K562 (cell line): ENCODE results near the gene NUP214. TPM values are rescaled to one million over a fixed set of nuclear protein-coding genes. Genes with fewer than 3 reads are reported as not detected.

ENCODE experiments used
- ATAC-seq: fragments of 200-7000 bp; cut with Tn5 transposase; 3 replicates; pipeline ENCODE4 v1.9.1; 2020; ENCODE audit warnings: moderate library complexity
- BruUV-seq: library from RNA; stranded (reverse); fragments of 400-500 nt; replicated peaks from 2 replicates; lab custom pipeline; 2021; lab: Mats Ljungman, UMichigan
- CTCF ChIA-PET: fragments of 300-600 bp; formaldehyde crosslinking; extraction: SDS; loops from one replicate; lab custom pipeline; 2021; ENCODE audit warnings: low intra/inter-chr PET ratio; lab: Yijun Ruan, JAX
- POLR2A ChIA-PET: fragments of 300-600, 350-650 bp; sonication (Branson Sonifier 250); formaldehyde crosslinking; extraction: SDS; loops from one replicate; lab custom pipeline; 2021; ENCODE audit warnings: antibody characterized with exemption, inconsistent platforms; lab: Yijun Ruan, JAX
- DNase-seq, 4 experiments: peaks; one replicate each; pipeline versions ENCODE4 v3.0.0 to v3.0.0-alpha.2; 2011 to 2018; ENCODE audit warnings: low spot score in 3 of 4, mixed read lengths in 3 of 4; ENCODE audit errors: extremely low read depth in 1 of 4
- FAIRE-seq: peaks from 2 replicates; lab custom pipeline; 2011; peaks lifted over from hg19 to GRCh38; lab: Jason Lieb, UNC
- H2AFZ ChIP-seq: 2 replicates; pipeline ENCODE4 v1.6.0; 2011; ENCODE audit warnings: low read depth, low read length, control low read depth, inconsistent platforms
- H3K27ac ChIP-seq: fragments of 200-600 bp; 3 replicates; pipeline ENCODE4 v1.8.0; 2011; ENCODE audit warnings: low read depth, mild to moderate bottlenecking, control low read depth, inconsistent platforms, low read length, moderate library complexity, mixed read lengths; ENCODE audit errors: extremely low read depth
- H3K27me3 ChIP-seq, 2 experiments: fragments of 300-600 bp in 1 of 2; 2 replicates in 1 of 2; 3 replicates in 1 of 2; pipeline versions ENCODE4 v1.6.0 to v1.8.0; 2011; ENCODE audit warnings: inconsistent platforms in 2 of 2, low read length in 2 of 2, mild to moderate bottlenecking in 1 of 2, mixed read lengths in 1 of 2, moderate library complexity in 1 of 2; ENCODE audit not compliant: control insufficient read depth in 2 of 2, insufficient read depth in 2 of 2
- H3K36me3 ChIP-seq: fragments of 300-600 bp; 3 replicates; pipeline ENCODE4 v1.8.0; 2011; ENCODE audit warnings: mild to moderate bottlenecking, low read length, inconsistent platforms; ENCODE audit not compliant: control insufficient read depth, insufficient read depth
- H3K4me1 ChIP-seq, 2 experiments: fragments of 200-600 bp in 1 of 2; replicated peaks in 1 of 2; 2 replicates in 1 of 2; 3 replicates in 1 of 2; pipeline versions ENCODE4 v1.5.1 to v1.8.0; 2011; ENCODE audit warnings: inconsistent platforms in 2 of 2, low read length in 2 of 2, mild to moderate bottlenecking in 1 of 2, mixed read lengths in 1 of 2, moderate library complexity in 1 of 2; ENCODE audit not compliant: control insufficient read depth in 2 of 2, insufficient read depth in 2 of 2
- H3K4me2 ChIP-seq: 2 replicates; pipeline ENCODE4 v1.6.1; 2011; ENCODE audit warnings: low read length, control low read depth, inconsistent platforms, mixed read lengths; ENCODE audit not compliant: insufficient read depth
- H3K4me3 ChIP-seq: fragments of 200-600 bp; sonication (generic), shearing (Covaris generic); 2 replicates; pipeline ENCODE4 v1.5.1; 2016; ENCODE audit warnings: control low read depth, inconsistent platforms
- H3K79me2 ChIP-seq: fragments of 200-600 bp; 3 replicates; pipeline ENCODE4 v1.8.0; 2011; ENCODE audit warnings: low read length, inconsistent platforms; ENCODE audit not compliant: control insufficient read depth, insufficient read depth
- H3K9ac ChIP-seq, 2 experiments: 2 replicates each; pipeline versions ENCODE4 v1.6.0 to v1.6.1; 2011; ENCODE audit warnings: low read depth in 2 of 2, low read length in 2 of 2, control low read depth in 1 of 2, inconsistent platforms in 1 of 2, mild to moderate bottlenecking in 1 of 2, mixed read lengths in 1 of 2; ENCODE audit not compliant: insufficient read depth in 1 of 2
- H3K9me1 ChIP-seq: one replicate; pipeline ENCODE4 v1.6.0; 2011; ENCODE audit warnings: inconsistent platforms, mild to moderate bottlenecking, low read length, moderate library complexity; ENCODE audit not compliant: control insufficient read depth, insufficient read depth
- H3K9me3 ChIP-seq: replicated peaks from 2 replicates; pipeline ENCODE4 v1.5.1; 2011; ENCODE audit warnings: low read depth, low read length, inconsistent platforms; ENCODE audit not compliant: control insufficient read depth, insufficient read depth
- H4K20me1 ChIP-seq: replicated peaks from 2 replicates; pipeline ENCODE4 v1.6.1; 2011; ENCODE audit warnings: low read length, inconsistent platforms, mixed read lengths; ENCODE audit not compliant: control insufficient read depth, insufficient read depth
- BACH1 ChIP-seq: fragments of 200-800 bp; sonication (Bioruptor generic); IDR thresholded peaks from 2 replicates; pipeline ENCODE4 v1.6.1; 2016; ENCODE audit warnings: missing genetic modification characterization, missing compliant biosample characterization
- DEAF1 ChIP-seq: fragments of 450-650 bp; formaldehyde crosslinking; IDR thresholded peaks from 2 replicates; pipeline ENCODE4 v1.4.0; 2020; ENCODE audit warnings: mild to moderate bottlenecking, moderate library complexity
- E2F6 ChIP-seq, 2 experiments: IDR thresholded peaks; 2 replicates each; pipeline ENCODE4 v1.6.1; 2011; ENCODE audit warnings: borderline replicate concordance in 1 of 2, control low read depth in 1 of 2, low read depth in 1 of 2, low read length in 1 of 2, mild to moderate bottlenecking in 1 of 2, mixed read lengths in 1 of 2, moderate library complexity in 1 of 2; ENCODE audit not compliant: insufficient read depth in 1 of 2, insufficient read length in 1 of 2, poor library complexity in 1 of 2, severe bottlenecking in 1 of 2; ENCODE audit errors: extremely low read depth in 1 of 2
- POLR2AphosphoS5 ChIP-seq: IDR thresholded peaks from 2 replicates; pipeline ENCODE4 v1.6.1; 2011; ENCODE audit warnings: mild to moderate bottlenecking, low read depth, low read length, moderate library complexity; ENCODE audit not compliant: control insufficient read depth, insufficient read depth
- ZFPM2 ChIP-seq: fragments of 250-450 bp; sonication (Bioruptor Pico); IDR thresholded peaks from 2 replicates; pipeline ENCODE4 v1.5.1; 2022; ENCODE audit warnings: mild to moderate bottlenecking
- ZNF175 ChIP-seq: fragments of 200-800 bp; sonication (Bioruptor generic); IDR thresholded peaks from 2 replicates; pipeline ENCODE4 v1.6.1; 2016; ENCODE audit warnings: low read depth, mild to moderate bottlenecking, missing genetic modification characterization, missing compliant biosample characterization
- ZNF316 ChIP-seq: fragments of 450-650 bp; IDR thresholded peaks from 2 replicates; pipeline ENCODE4 v1.6.1; 2016
- ZNF707 ChIP-seq: fragments of 250-450 bp; sonication (Bioruptor Pico); conservative IDR thresholded peaks from 2 replicates; pipeline ENCODE4 v1.8.0; 2022; ENCODE audit warnings: inconsistent platforms, mild to moderate bottlenecking, moderate library complexity
- WGBS: fragments of 100-300 bp; shearing (Covaris generic); methylation state at CpG from one replicate; pipeline ENCODE4 v1.1.6; 2016; ENCODE audit warnings: low coverage, mixed read lengths; ENCODE audit not compliant: insufficient coverage; ENCODE audit errors: missing lambda C conversion rate; 5-methylcytosine and 5-hydroxymethylcytosine counted together
- in situ Hi-C: fragments of 300-500 bp; cut with MboI; formaldehyde crosslinking; loops from 4 replicates; pipeline ENCODE4 v1.15.0; 2018; ENCODE audit warnings: inconsistent platforms, mixed read lengths
- intact Hi-C: fragments of 100-400 bp; cut with micrococcal nuclease; formaldehyde crosslinking; loops from 2 replicates; pipeline ENCODE4 v1.14.2; 2022
- polyA plus RNA-seq, 8 experiments: library from polyadenylated mRNA; depleted of rRNA in 4 of 8; stranded (reverse) in 5 of 8; unstranded in 3 of 8; fragments of >200 nt; fragmentation: Nextera tagmentation in 2 of 8; fragmentation: Illumina TruSeq in 1 of 8; extraction: Ambion mirVana in 2 of 8; extraction: Trizol in 1 of 8; gene quantifications; 2 replicates each; pipeline versions ENCODE4 v1.2.1 to v1.2.3, GENCODE V29; 2011 to 2014; ENCODE audit warnings: inconsistent platforms in 1 of 8, missing spikeins in 1 of 8
- total RNA-seq, 7 experiments: library from RNA; depleted of rRNA in 6 of 7; stranded (reverse); fragments of >200 nt in 6 of 7; fragmentation: Illumina TruSeq in 2 of 7; extraction: Trizol in 2 of 7; gene quantifications; 2 replicates each; pipeline versions ENCODE4 v1.2.1 to v1.2.3, GENCODE V29; 2011 to 2021; ENCODE audit warnings: low replicate concordance in 1 of 7

NUP214 gene
- total and polyA plus RNA-seq, 9 of the 15 experiments (the other 6 are each of a cell fraction or from before 2014, with no cell fraction given), result 56.9 to 332 (median 97.1) TPM

- no peak for TF ChIP-seq BACH1
- no peak for TF ChIP-seq POLR2AphosphoS5
- TF ChIP-seq E2F6 (IDR thresholded peaks at IDR 0.05; ENCODE audit: borderline replicate concordance in 1 of 2, extremely low read depth in 1 of 2, insufficient read depth in 1 of 2, insufficient read length in 1 of 2, low read depth in 1 of 2, low read length in 1 of 2, poor library complexity in 1 of 2, severe bottlenecking in 1 of 2), result no peak
- TF ChIP-seq ZFPM2 (CRISPR knock-in tag), result no peak
- TF ChIP-seq ZNF316, result no peak
- no peak for TF ChIP-seq DEAF1
These were observed 102.6 kb downstream of the NUP214 start (continued) for GRCh38 chr9:131227959-131228460.

GRCh38 chr9:131228988-131229387 lies 103.6 kb downstream of the NUP214 start:
- intact Hi-C loops (no loop called here), in situ Hi-C loops (no loop called here)
- ATAC-seq (no peak), DNase-seq (no peak), FAIRE-seq (no peak)
- TF ChIP-seq ZNF175 (CRISPR knock-in tag) (no peak), ZNF707 (CRISPR knock-in tag) (no peak)
- WGBS, result 77% methylated on average over 8 of the region's 8 CpGs
- H3K36me3 ChIP-seq, result peaks cover 93% of the 10 kb centered on the region
- no peak overlapping the region for H3K27ac ChIP-seq
- H4K20me1 ChIP-seq, result 0 out of 2 replicates have a peak, but pooled peaks cover 6% of the 10 kb centered on the region
- H3K4me1 ChIP-seq, result peaks cover 0 to 3% of the 10 kb centered on the region in 2 experiments; a peak in 2 of 5 replicates
- no peak overlapping the region for H3K4me3 ChIP-seq
- no peaks in the 10 kb centered on the region for H3K9me3 ChIP-seq
- no peaks in the 10 kb centered on the region for H3K27me3 ChIP-seq
- H3K9me1 ChIP-seq, result no peaks in the 10 kb centered on the region
- no peaks in the 10 kb centered on the region for H3K79me2 ChIP-seq
- ChIA-PET POLR2A (interaction anchor here (1.7 to 11.4 kb wide), 3 partner anchors 11 to 23 kb away, joined by 7 to 156 read pairs (median 8); no protein-coding TSS in a partner anchor), CTCF (no interaction called here)
- no peak overlapping the region for H3K4me2 ChIP-seq
- H2AFZ ChIP-seq, result no peak overlapping the region
- BruUV-seq, result no TSS peak
- H3K9ac ChIP-seq, result no peak overlapping the region
